Activated T-helper 1 cell treated with Interleukin-2 at 50 U/mL for 16 hours (primary cell): ENCODE measurements around the gene RADIL.

Source experiments
- DNase-seq: peaks from one replicate; pipeline ENCODE4 v3.0.0-alpha.2; 2020; ENCODE audit warnings: low read depth

RADIL gene

GRCh38 chr7:4883033-4883371 is 514 bp downstream of the RADIL start:
- DNase-seq = no peak

DNA sequence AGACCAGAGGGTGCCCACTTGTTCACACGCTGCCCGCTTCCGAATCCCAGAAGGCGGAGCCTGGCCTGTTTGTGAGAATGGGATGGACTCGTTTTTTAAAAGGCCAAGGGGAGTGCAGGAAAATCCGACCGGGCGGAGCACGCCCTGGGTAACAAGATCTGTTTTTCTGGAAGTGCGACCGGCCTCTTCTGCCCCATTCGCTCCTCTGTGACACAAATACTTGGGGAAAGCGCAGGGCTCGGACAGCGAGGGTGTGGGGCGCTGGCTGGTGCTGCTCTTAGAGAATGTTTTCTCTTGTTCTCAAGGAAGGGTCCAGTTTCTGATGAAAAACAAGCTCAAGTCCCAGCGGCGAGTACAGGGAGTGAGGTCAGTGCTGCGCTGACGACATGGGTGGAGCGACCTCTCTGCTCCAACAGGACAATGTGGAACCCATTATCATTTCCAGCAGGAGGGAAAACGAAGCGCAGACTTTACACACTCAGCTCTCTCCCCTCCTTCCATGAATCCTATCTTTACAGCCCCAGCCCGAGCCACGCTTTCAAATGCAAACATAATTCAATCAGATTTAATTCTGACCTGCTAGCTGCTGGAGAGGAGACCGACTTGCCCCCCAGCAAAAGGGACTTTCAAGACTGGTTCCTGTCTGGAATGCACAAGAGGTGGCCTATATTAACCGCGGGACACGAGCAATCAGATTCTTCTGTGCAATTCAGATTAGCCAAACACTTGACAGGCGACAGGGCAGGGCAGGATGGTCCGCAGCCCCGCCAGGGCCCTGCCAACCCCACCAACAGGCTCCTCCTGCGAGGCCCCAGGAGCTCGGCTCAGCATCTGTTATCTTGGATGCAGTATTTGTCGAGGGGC is 1.1 kb downstream of the RADIL start:
- DNase-seq = no peak

GRCh38 chr7:4880218-4880617 is 3.3 kb downstream of the RADIL start:
- DNase-seq = no peak

GRCh38 chr7:4879396-4880081 is 4.0 kb downstream of the RADIL start:
- DNase-seq = no peak

- DNase-seq = no peak
Observed at GRCh38 chr7:4878336-4879335, 4.9 kb downstream of the RADIL start.

DNA sequence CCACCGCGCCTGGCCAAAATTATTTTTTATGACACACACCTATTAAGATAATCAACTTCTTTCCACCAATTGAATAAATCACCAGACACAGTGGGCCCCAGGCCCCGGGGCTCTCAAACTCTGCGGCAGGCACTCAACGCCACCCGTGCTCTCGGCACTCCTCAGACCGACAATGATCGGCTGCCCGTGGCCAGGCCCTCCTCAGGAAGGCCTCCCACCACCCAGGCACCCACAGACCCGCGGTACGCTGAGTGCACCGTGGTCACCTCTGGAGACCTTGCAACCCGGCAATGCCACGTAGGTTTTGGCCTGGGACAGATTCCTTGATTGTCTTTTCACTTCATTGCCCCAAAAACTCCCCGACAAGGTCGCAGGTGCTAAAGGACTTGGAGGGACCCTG is 6.9 kb downstream of the RADIL start:
- DNase-seq = no peak

DNA sequence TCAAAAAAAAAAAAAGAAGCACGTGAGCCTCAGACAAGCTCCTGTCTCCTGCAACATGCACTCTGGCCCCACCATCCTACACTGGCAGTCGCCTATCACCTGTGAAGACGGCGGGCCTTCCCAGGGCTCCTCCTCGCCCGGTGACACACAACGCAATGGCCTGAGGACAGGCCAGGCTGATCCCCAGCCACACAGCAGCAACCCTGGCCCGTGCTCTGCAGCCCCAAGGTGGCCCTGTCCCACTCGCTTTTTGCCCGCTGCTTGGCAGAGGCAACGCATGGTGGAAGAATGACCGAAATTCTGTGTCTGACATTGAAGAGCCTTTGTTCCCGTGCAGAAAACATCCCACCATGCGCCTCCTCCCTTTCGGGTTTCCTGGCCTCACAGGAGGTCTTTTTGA is 8.1 kb downstream of the RADIL start:
- DNase-seq = no peak

DNA sequence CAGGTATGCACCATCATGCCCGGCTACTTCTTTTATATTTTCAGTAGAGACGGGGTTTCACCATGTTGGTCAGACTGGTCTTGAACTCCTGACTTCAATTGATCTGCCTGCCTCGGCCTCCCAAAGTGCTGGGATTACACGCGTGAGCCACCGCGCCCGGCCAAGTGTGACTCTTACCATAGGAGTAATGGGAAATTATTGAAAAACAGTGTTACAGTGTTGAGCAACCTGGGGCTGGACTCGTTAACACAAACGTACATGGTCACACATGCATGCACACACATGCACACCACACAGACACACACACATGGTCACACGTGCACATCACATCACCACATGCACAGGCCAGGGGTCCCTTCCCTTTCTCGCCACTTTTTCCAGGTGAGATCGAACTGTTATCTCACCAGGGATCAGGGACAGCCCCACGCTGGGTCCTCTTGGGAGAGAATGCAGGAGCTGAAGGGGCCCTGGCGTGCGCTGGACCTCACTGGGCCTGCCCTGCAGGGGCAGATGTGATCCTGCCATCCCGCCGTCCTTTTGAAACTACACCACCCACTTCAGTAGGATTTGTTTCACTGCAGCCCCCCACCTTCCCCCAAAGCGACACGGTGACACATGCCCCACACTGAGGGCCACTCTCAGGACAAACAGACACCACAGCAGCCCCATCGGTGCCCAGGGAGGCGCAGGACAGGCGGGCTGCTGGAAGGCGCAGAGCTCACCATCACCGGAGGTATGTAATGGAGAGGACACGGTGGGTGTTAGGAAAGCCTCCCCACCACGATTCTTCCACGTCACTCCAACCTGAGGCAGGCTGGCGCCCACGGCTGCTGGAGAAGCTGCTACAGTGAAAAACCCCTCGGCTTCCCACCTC is 10.2 kb downstream of the RADIL start:
- DNase-seq = no peak

- no peak for DNase-seq
Observed at GRCh38 chr7:4871930-4872675, 11.4 kb downstream of the RADIL start.

DNA sequence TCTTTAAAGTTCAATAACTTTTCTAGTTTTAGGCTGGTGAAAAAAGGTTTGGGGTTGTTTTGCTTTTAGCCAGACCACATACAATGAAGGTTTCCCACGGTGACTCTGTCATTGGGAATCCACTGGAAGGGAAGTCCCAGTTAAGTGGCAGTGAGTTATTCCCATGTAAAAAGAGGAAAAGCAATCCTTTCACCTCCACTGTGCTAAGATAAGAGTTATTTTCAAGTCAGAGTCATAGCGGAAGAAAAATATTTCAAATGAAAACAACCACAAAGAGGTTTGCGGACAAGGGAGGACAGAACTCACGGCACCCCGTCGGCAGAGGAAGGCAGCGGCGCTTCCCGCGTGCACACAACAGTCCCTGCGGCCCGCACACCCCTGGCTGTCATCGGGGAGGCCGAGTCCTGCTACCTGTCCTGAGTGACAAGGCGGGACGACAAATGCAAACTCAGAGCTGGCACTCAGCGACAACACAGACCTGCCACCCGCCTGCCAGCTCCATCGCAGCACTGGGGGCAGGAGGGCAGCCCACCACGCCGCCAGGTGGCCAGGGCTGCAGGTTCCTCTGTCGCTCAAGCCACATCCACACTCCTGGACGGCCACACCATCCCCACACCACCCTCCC is 12.3 kb downstream of the RADIL start:
- no peak for DNase-seq

DNA sequence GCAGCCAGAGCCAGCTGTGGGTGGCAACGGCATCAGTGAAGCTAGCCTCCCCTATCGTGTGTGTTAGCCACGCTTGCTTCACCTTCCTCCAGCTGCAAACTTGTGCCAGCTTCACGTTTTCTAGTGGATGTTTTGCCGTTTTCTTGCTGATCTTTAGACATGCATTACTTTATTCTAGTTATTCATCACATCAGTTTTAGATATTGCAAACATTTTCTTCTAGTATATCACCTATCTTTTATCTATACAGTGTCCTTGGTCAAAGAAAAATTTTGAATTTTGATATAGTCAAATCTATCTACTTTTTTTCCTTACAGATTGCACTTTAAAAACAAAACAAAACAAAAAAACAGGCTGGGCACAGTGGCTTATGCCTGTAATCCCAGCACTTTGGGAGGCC is 15.0 kb downstream of the RADIL start:
- DNase-seq = no peak

DNA sequence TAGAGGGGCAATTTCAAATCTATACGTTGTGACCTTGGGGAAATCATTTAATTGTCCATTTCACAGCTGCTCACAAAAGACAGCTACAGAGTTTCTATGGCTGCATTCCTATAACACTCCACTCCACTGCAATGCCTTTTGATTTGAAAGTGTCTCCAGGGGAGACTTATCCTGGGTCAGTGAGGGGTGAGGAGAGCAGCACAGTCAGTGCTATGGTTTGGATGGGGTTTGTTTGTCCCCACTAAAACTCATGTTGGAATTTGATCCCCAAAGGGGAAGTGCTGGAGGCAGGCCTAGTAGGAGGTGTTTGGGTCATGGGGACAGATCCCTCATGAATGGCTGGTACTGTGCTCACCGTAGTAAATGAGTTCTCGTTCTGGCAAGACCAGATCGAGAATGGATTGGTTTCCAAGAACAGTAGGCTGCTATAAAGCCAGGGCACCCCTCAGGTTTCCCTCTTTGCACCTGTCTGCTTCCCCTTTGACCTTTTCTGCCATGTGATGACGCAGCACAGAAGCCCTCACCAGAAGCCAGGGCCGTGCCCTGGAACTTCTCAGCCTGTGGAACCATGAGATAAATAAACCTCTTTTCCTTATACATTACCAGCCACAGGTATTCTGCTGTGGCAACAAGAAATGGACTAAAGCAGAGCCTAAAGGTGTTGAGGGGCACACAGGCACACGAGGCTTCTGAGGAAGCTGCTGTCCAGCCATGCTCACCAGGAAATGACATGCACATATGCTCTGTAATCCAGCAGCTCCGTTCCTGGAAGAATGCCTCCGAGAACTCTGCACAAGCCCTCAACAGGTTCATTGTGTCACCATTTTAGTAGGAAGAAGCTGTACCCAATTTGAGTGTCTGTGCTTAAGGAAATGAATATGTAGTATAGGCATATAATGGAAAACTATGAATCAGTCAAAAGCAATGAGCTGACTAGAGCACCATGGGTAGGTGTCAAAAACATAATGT is 16.7 kb downstream of the RADIL start:
- DNase-seq = no peak

- DNase-seq = no peak
Observed at GRCh38 chr7:4862156-4862555, 21.4 kb downstream of the RADIL start.

DNA sequence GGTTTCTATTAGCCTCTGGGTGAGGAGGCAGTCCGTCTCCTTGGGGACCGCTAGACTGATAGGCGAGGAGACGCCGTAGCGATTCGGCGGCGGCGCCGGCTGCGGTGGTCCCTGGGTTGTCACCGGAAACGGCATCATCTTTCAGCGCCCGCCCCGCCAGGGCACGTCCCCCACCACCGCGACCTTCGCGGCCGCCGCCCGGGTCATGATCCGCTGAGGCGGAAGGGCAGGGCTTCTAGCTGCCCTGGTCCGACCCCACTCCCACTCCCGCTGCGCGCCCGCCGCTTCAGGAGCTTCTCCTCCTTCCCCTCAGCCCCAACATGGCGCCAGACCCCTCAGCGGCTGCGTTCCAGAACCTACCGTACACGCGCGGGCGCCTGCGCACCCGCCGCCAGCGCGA is 21.8 kb downstream of the RADIL start, which contains the start of gene PAPOLB:
TSS of gene PAPOLB (minus strand) at position 358 of the 400 bp plus-strand sequence. CDS start at position 138, 220 bp downstream.
- DNase-seq = no peak

- no peak for DNase-seq
Observed at GRCh38 chr7:4861227-4861626, 22.3 kb downstream of the RADIL start.

DNA sequence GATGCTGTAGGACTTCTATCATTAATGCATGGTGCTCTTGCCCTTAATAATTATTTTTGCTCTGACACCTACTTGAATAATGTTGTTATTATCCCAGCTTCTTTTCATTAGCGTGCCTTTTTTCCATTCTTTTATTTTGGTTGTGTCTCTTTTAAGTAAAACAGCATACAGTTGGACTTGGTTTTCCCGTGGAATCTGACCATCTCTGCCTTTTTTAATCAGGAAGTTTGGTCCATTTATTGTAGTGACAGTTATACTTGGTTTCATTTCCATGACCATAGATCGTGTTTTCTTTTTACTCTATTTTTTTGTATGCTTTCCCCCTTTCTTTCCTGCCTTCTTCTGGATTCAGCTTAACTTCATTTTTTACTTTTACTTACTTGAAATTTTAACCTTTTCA is 26.3 kb downstream of the RADIL start:
- DNase-seq = no peak

DNA sequence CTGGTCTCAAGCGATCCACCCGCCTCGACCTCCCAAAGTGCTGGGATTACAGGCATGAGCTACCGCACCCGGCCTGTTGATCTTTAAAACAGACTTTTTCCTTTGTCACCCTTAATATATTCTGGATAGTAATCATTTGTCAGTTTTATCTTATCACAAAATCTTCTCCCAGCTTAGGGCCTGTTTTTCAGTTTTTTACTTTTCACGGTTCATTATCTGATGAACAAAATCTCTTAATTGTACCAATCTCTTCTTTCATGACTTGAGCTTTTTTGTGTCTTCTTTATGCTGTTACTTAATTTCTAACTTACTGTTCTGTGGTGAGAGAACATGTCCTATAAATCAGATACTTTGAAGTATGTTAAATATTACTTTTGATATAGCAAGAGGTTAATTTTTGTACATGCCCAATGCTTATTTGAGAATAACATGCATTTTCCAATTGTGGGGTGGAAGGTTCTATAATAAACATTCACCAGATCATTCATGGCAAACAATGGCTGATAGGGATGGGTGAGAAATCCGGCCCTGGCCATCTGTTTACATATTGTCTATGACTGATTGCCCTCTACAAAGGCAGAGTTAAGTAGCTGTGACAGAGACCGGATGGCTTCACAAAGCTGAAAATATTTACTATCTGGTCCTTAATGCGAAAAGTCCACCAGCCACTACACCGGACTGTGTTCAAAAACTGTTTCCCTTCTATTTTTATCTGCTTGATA is 27.0 kb downstream of the RADIL start:
- DNase-seq = no peak

DNA sequence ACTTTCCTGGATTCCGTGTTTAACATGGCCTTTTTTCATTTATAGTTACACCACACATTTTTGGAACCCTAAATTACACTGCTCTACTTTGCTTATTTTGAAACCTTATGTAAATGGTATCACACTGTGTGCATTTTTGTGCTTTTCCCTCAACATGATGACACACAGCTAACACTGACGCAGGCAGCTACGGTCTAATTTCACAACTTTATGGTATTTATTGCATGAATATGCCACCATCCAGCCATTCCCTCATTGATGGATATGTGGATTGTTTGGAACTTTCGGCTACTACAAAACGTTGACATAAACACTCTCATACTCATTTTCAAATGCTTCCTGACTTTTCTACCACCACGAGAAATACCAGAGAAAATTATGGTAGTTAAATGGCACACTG is 28.6 kb downstream of the RADIL start:
- DNase-seq = no peak
